Measurements from ENCODE around the gene HSPA14. TPM values are rescaled to one million over a fixed set of nuclear protein-coding genes. Genes with fewer than 3 reads are reported as not detected.

HSPA14 gene, protein sequence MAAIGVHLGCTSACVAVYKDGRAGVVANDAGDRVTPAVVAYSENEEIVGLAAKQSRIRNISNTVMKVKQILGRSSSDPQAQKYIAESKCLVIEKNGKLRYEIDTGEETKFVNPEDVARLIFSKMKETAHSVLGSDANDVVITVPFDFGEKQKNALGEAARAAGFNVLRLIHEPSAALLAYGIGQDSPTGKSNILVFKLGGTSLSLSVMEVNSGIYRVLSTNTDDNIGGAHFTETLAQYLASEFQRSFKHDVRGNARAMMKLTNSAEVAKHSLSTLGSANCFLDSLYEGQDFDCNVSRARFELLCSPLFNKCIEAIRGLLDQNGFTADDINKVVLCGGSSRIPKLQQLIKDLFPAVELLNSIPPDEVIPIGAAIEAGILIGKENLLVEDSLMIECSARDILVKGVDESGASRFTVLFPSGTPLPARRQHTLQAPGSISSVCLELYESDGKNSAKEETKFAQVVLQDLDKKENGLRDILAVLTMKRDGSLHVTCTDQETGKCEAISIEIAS
- polyA plus RNA-seq (2012; ENCODE audit: low read depth, missing spikeins) = 17.0 TPM

DNA sequence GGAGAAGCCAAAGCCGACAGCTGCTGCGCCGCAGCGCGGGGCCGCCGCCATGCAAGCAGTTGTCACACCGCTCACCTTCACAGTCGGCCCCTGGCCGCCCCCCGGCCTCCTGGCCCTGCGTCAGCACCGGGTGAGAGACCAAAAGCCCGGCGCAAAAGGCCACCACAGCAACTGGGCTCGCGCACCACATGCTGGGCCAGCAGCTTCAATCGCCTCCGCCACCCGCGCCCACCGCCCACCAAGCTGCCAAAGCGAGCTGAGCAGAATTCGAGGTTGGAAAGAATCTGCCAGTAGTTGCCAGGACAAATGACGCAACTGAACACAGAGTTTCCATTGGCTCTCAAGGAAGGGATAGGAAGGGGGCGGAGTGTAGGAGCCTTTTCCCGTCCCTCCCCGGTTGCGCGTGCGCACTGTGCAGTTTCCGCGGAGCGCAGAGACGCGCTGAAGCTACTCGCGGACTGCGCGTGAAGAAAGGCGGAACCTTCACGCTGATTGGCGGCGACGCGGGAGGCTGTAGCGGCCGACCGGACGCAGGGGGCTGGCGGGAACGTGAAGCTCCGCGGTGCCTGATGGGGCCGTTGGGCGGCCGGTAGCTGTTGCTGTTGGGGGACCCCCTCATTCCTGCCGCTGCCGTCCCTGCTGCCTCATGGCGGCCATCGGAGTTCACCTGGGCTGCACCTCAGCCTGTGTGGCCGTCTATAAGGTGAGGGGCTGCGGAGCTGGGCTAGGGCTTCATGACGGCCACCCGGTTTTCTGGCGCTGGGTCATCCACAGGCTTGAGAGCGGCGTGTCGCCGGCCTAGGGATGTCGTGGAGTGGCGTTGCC is at the start of gene HSPA14, which contains the start of the genes CDNF and MSANTD7:
Gene HSPA14 (plus strand): TSS at position 550 of the 825 bp plus-strand sequence. CDS start 97 bp downstream, at position 647.
Gene CDNF (minus strand): TSS at position 281 of the 825 bp plus-strand sequence. CDS start 91 bp downstream, at position 190.
Gene MSANTD7 (plus strand): TSS at position 550 of the 825 bp plus-strand sequence. CDS start 3,979 bp downstream, outside the sequence.
- DNase-seq (ENCODE audit: insufficient read length, low spot score) = peak; percentile 88
- peak; percentile 99 for FAIRE-seq
- TF ChIP-seq POLR2AphosphoS5 (IDR thresholded peaks at IDR 0.05; ENCODE audit: low read depth, low read length) = peak; percentile 87
- peak; percentile 86 for TF ChIP-seq TAF1 (IDR thresholded peaks at IDR 0.05; ENCODE audit: low read depth, low read length)
- TF ChIP-seq POU2F2 (IDR thresholded peaks at IDR 0.05; ENCODE audit: low read depth, low read length) = peak; percentile 56
- TF ChIP-seq SPI1 (IDR thresholded peaks at IDR 0.05; ENCODE audit: low read depth, low read length) = no peak
- TF ChIP-seq POLR2A (IDR thresholded peaks at IDR 0.05; ENCODE audit: low read depth, low read length) = peak; percentile 92
- no peak for TF ChIP-seq PAX5 (IDR thresholded peaks at IDR 0.05; ENCODE audit: insufficient read depth, low read length, severe bottlenecking)

DNA sequence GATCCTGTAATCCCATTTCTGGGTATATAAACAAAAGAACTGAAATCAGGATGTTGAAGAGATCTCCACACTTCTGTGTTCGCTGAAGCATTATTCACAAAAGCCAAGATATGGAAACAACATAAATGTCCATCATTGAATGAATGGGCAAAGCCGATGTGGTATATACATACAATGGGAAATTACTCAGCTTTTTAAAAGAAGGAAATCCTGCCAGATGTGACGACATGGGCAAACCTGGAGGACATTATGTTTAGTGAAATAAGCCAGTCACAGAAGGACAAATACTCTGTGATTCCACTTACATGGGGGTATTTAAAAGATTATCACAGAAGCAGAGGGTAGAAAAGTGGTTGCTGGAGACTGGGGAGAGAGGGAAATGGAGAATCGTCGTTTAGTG is 39.5 kb upstream of the HSPA14 start:
- DNase-seq (ENCODE audit: insufficient read length, low spot score) (no peak), FAIRE-seq (peak; percentile 16)
- no peak for TF ChIP-seq POLR2AphosphoS5 (IDR thresholded peaks at IDR 0.05; ENCODE audit: low read depth, low read length)
- no peak for TF ChIP-seq SPI1 (IDR thresholded peaks at IDR 0.05; ENCODE audit: low read depth, low read length)
- TF ChIP-seq POLR2A (IDR thresholded peaks at IDR 0.05; ENCODE audit: low read depth, low read length) = no peak
- no peak for TF ChIP-seq PAX5 (IDR thresholded peaks at IDR 0.05; ENCODE audit: insufficient read depth, low read length, severe bottlenecking)
- no peak for TF ChIP-seq POU2F2 (IDR thresholded peaks at IDR 0.05; ENCODE audit: low read depth, low read length)
- TF ChIP-seq TAF1 (IDR thresholded peaks at IDR 0.05; ENCODE audit: low read depth, low read length) = no peak

DNA sequence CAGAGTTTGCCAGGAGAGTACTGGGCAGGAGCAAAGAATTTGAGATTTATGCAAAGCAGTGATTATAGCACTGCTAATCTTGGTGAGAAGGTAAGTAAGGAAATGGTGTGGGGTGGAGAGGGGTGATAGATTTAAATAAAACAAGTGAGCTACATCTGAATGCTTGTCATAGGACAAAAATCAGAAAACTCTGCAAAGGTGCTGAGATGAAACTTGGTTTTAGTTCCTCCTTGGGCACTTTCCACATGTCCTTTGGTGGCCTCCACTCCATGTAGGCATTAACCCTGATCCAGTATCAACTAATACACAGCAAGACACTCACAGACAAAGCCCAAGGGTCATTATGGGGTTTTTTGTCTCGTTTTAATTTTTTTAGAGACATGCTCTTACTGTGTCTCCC is 37.7 kb upstream of the HSPA14 start:
- no peak for DNase-seq (ENCODE audit: insufficient read length, low spot score)
- FAIRE-seq = no peak
- TF ChIP-seq POLR2A (IDR thresholded peaks at IDR 0.05; ENCODE audit: low read depth, low read length) = no peak
- no peak for TF ChIP-seq SPI1 (IDR thresholded peaks at IDR 0.05; ENCODE audit: low read depth, low read length)
- no peak for TF ChIP-seq POLR2AphosphoS5 (IDR thresholded peaks at IDR 0.05; ENCODE audit: low read depth, low read length)
- no peak for TF ChIP-seq PAX5 (IDR thresholded peaks at IDR 0.05; ENCODE audit: insufficient read depth, low read length, severe bottlenecking)
- TF ChIP-seq TAF1 (IDR thresholded peaks at IDR 0.05; ENCODE audit: low read depth, low read length) = no peak
- no peak for TF ChIP-seq POU2F2 (IDR thresholded peaks at IDR 0.05; ENCODE audit: low read depth, low read length)

DNA sequence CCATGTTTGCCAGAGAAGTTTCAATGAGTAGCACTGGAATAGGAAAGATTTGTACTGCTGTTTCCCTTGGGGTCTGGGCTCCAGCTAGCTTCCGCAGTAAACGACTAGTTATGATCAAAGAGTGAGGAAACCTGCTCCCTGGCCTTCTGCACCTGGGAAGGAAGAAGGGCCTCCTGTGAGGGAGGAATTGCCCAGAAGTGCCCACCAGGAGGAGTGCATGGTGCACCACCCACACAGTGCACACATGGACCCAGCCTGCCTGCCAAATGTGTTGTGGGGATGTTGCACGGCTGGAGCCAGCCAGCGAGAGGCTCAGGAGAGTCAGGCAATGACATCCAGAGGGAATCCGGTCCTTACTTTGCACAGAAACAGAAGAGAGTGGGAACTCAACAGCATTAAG is 36.4 kb upstream of the HSPA14 start:
- no peak for TF ChIP-seq PAX5 (IDR thresholded peaks at IDR 0.05; ENCODE audit: insufficient read depth, low read length, severe bottlenecking)
- TF ChIP-seq TAF1 (IDR thresholded peaks at IDR 0.05; ENCODE audit: low read depth, low read length) = no peak
- no peak for TF ChIP-seq POLR2AphosphoS5 (IDR thresholded peaks at IDR 0.05; ENCODE audit: low read depth, low read length)
- no peak for TF ChIP-seq POU2F2 (IDR thresholded peaks at IDR 0.05; ENCODE audit: low read depth, low read length)
- TF ChIP-seq SPI1 (IDR thresholded peaks at IDR 0.05; ENCODE audit: low read depth, low read length) = no peak
- no peak for TF ChIP-seq POLR2A (IDR thresholded peaks at IDR 0.05; ENCODE audit: low read depth, low read length)
- DNase-seq (ENCODE audit: insufficient read length, low spot score) (no peak), FAIRE-seq (no peak)

DNA sequence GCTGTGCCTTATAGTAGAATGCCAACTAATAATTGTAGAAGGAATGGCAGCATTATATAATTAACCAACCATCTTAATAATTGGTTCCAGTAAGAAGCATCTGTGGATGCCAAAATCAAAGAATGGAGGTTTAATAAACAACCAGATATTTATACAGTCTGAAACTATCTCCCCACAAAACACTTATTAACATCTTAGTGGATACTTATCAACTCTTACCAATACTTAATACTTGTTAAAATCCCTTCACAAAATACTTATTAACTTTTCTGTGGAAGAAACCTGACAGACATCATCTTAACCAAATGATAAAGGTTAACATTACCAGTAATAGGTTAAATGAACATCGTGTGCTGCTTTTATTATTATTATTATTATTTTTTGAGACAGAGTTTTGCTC is 34.3 kb upstream of the HSPA14 start:
- no peak for FAIRE-seq
- DNase-seq (ENCODE audit: insufficient read length, low spot score) = no peak
- no peak for TF ChIP-seq SPI1 (IDR thresholded peaks at IDR 0.05; ENCODE audit: low read depth, low read length)
- TF ChIP-seq PAX5 (IDR thresholded peaks at IDR 0.05; ENCODE audit: insufficient read depth, low read length, severe bottlenecking) = no peak
- no peak for TF ChIP-seq TAF1 (IDR thresholded peaks at IDR 0.05; ENCODE audit: low read depth, low read length)
- no peak for TF ChIP-seq POLR2AphosphoS5 (IDR thresholded peaks at IDR 0.05; ENCODE audit: low read depth, low read length)

DNA sequence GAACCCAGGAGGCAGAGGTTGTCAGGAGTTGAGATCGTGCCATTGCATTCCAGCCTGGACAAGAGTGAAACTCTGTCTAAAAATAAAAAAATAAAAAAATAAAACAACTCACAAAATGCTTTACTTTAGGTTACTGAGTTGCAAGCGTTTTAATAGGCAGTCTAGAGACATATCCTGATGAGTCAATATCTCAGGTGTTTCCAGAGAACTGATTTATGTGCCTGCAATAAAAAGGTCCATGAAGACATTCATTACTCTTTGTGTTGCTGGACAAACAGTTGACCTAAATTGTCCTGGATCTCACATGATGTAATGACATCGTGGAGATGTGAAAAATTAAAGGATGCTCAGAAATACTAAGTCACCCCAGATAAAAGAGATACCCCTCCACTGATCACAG is 31.8 kb upstream of the HSPA14 start:
- TF ChIP-seq POLR2A (IDR thresholded peaks at IDR 0.05; ENCODE audit: low read depth, low read length) (no peak), PAX5 (IDR thresholded peaks at IDR 0.05; ENCODE audit: insufficient read depth, low read length, severe bottlenecking) (no peak), TAF1 (IDR thresholded peaks at IDR 0.05; ENCODE audit: low read depth, low read length) (no peak), POLR2AphosphoS5 (IDR thresholded peaks at IDR 0.05; ENCODE audit: low read depth, low read length) (no peak), POU2F2 (IDR thresholded peaks at IDR 0.05; ENCODE audit: low read depth, low read length) (no peak), SPI1 (IDR thresholded peaks at IDR 0.05; ENCODE audit: low read depth, low read length) (no peak)
- DNase-seq (ENCODE audit: insufficient read length, low spot score) (no peak), FAIRE-seq (no peak)

DNA sequence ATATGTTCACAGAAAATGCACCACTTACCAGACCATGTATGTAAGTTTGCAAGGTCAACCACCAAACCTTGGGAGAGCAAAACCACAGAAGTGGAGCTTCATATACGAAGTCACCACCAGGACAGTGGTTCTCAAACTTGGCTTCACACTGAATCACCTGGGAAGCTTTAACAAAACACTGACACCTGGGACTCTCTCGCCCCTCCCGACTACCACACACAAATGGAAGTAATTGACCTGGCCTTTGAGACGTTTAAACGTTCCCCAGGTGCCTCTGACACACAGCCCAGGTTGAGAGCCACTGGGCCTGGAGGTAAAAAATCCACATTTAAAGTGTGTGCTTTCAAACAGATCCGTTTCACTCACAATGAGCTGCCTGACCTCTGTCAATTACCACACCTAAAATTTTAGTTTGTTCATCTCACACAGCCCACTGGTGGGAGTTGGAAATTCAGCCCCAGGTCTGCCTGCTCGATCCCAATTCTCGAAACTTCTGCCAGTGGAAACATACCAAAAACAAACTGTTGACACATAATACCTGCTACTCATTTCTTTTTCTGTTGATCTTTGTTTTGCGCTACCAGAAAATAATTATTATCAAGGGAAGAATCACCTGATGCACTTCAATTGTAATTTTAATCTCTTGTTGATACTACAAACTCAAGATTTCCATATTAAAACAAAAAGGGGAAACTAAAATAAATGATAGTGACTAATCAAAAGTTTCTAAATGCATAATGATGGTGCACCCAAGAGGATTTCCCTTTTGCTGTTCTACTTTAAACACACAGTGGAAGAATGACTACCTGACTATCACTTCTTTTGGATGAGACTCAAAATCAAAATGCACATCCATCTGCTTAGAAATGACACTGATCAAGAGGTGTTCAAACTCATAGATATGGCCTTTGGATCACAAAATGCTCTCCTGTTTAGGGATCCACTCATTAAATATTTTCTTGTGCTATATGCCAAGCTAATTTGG is 26.8 kb upstream of the HSPA14 start:
- no peak for TF ChIP-seq PAX5 (IDR thresholded peaks at IDR 0.05; ENCODE audit: insufficient read depth, low read length, severe bottlenecking)
- no peak for TF ChIP-seq POLR2A (IDR thresholded peaks at IDR 0.05; ENCODE audit: low read depth, low read length)
- no peak for TF ChIP-seq POU2F2 (IDR thresholded peaks at IDR 0.05; ENCODE audit: low read depth, low read length)
- no peak for TF ChIP-seq POLR2AphosphoS5 (IDR thresholded peaks at IDR 0.05; ENCODE audit: low read depth, low read length)
- no peak for TF ChIP-seq TAF1 (IDR thresholded peaks at IDR 0.05; ENCODE audit: low read depth, low read length)
- no peak for TF ChIP-seq SPI1 (IDR thresholded peaks at IDR 0.05; ENCODE audit: low read depth, low read length)
- FAIRE-seq (no peak), DNase-seq (ENCODE audit: insufficient read length, low spot score) (no peak)

DNA sequence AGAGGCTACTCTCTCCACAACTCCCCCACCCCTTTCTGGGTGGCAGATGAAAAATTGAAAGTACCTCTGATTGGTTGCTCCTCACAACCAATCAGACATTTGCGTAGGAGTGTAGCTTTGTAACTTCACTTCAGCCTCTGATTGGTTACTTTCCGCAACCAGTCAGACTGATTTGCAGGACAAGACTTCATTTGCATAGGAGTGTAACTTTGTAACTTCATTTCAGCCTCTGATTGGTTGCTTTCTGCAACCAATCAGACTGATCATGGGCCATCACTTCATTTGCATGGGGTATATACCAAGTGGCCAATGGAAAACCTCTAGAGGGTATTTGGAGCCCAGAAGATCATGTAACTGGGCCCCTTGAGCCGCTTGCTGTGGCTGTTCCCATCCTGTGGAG is 25.8 kb upstream of the HSPA14 start:
- TF ChIP-seq POLR2AphosphoS5 (IDR thresholded peaks at IDR 0.05; ENCODE audit: low read depth, low read length) = no peak
- TF ChIP-seq TAF1 (IDR thresholded peaks at IDR 0.05; ENCODE audit: low read depth, low read length) = no peak
- TF ChIP-seq PAX5 (IDR thresholded peaks at IDR 0.05; ENCODE audit: insufficient read depth, low read length, severe bottlenecking) = no peak
- no peak for TF ChIP-seq POLR2A (IDR thresholded peaks at IDR 0.05; ENCODE audit: low read depth, low read length)
- no peak for TF ChIP-seq POU2F2 (IDR thresholded peaks at IDR 0.05; ENCODE audit: low read depth, low read length)
- TF ChIP-seq SPI1 (IDR thresholded peaks at IDR 0.05; ENCODE audit: low read depth, low read length) = no peak
- no peak for FAIRE-seq
- DNase-seq (ENCODE audit: insufficient read length, low spot score) = no peak

Measured in GM12891 (cell line).